ENCODE data around the gene PTCD2. TPM values are rescaled to one million over a fixed set of nuclear protein-coding genes. Genes with fewer than 3 reads are reported as not detected.

The PTCD2 gene
- total RNA-seq, 4 donors from 2014 or later = 0.59 to 14.0 (median 5.5) TPM

- no peak overlapping the region for H3K4me3 ChIP-seq
- no peak overlapping the region for H3K27ac ChIP-seq
- no peak for DNase-seq
- TF ChIP-seq POLR2A (IDR thresholded peaks at IDR 0.05) = no peak
- TF ChIP-seq, protein P1, sequence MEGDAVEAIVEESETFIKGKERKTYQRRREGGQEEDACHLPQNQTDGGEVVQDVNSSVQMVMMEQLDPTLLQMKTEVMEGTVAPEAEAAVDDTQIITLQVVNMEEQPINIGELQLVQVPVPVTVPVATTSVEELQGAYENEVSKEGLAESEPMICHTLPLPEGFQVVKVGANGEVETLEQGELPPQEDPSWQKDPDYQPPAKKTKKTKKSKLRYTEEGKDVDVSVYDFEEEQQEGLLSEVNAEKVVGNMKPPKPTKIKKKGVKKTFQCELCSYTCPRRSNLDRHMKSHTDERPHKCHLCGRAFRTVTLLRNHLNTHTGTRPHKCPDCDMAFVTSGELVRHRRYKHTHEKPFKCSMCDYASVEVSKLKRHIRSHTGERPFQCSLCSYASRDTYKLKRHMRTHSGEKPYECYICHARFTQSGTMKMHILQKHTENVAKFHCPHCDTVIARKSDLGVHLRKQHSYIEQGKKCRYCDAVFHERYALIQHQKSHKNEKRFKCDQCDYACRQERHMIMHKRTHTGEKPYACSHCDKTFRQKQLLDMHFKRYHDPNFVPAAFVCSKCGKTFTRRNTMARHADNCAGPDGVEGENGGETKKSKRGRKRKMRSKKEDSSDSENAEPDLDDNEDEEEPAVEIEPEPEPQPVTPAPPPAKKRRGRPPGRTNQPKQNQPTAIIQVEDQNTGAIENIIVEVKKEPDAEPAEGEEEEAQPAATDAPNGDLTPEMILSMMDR (IDR thresholded peaks at IDR 0.05) = no peak
- H3K36me3 ChIP-seq = no peaks in the 10 kb centered on the region
- no peaks in the 10 kb centered on the region for H3K4me1 ChIP-seq
- H3K27me3 ChIP-seq = no peaks in the 10 kb centered on the region
- intact Hi-C loops (cut with DNase I; ENCODE audit: low total_unique reads) = loop anchor here (10.0 kb wide), 1 partner anchor 165 kb away; no protein-coding TSS in a partner anchor
- H3K9me3 ChIP-seq = no peaks in the 10 kb centered on the region
Observed at GRCh38 chr5:72359886-72360285, 39.7 kb downstream of the PTCD2 start.

GRCh38 chr5:72363166-72363802, 43.1 kb downstream of the PTCD2 start:
- TF ChIP-seq, protein P1 (IDR thresholded peaks at IDR 0.05) = no peak
- no peak for TF ChIP-seq POLR2A (IDR thresholded peaks at IDR 0.05)
- H3K4me1 ChIP-seq = peaks cover 0 to 6% of the 10 kb centered on the region in 2 donors
- intact Hi-C loops (cut with DNase I; ENCODE audit: low total_unique reads) = loop anchor here (10.0 kb wide), 1 partner anchor 162 kb away; no protein-coding TSS in a partner anchor
- no peaks in the 10 kb centered on the region for H3K9me3 ChIP-seq
- no peak overlapping the region for H3K27ac ChIP-seq
- no peaks in the 10 kb centered on the region for H3K36me3 ChIP-seq
- no peaks in the 10 kb centered on the region for H3K27me3 ChIP-seq
- H3K4me3 ChIP-seq = no peak overlapping the region
- no peak for DNase-seq

DNA sequence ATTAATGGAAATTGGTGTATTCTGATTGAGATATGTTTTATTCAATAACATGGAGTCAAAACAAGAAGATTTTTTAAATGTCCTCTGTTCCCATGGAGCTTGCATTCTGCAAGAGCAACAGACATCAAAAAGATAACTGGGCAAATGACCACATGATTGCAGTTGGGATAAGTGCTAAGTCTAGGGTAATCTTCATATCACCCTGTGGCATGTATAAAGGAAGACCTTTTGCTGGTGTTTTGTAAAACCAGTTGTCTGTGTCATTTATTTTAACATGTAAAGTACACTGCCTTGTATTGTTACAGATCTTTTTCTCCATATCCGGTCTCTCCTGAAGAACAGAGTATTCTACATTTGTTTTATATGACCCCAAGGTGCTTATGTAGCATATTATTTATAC, 44.0 kb downstream of the PTCD2 start:
- no peak for TF ChIP-seq POLR2A (IDR thresholded peaks at IDR 0.05)
- no peak for DNase-seq
- Histone ChIP-seq H3K27ac (no peak overlapping the region), H3K27me3 (no peaks in the 10 kb centered on the region), H3K4me3 (no peak overlapping the region), H3K4me1 (peaks cover 0 to 6% of the 10 kb centered on the region in 2 donors), H3K9me3 (no peaks in the 10 kb centered on the region), H3K36me3 (no peaks in the 10 kb centered on the region)
- intact Hi-C loops (cut with DNase I; ENCODE audit: low total_unique reads) = loop anchor here (10.0 kb wide), 1 partner anchor 161 kb away; no protein-coding TSS in a partner anchor

GRCh38 chr5:72364951-72365350, 44.8 kb downstream of the PTCD2 start:
- intact Hi-C loops (cut with DNase I; ENCODE audit: low total_unique reads) = loop anchor here (10.0 kb wide), 1 partner anchor 160 kb away; no protein-coding TSS in a partner anchor
- no peaks in the 10 kb centered on the region for H3K36me3 ChIP-seq
- H3K4me1 ChIP-seq = peaks cover 0 to 6% of the 10 kb centered on the region in 2 donors
- H3K9me3 ChIP-seq = no peaks in the 10 kb centered on the region
- no peak overlapping the region for H3K4me3 ChIP-seq
- TF ChIP-seq, protein P1 (IDR thresholded peaks at IDR 0.05) = no peak
- TF ChIP-seq POLR2A (IDR thresholded peaks at IDR 0.05) = no peak
- no peak for DNase-seq
- H3K27ac ChIP-seq = no peak overlapping the region
- H3K27me3 ChIP-seq = no peaks in the 10 kb centered on the region

- peaks cover 0 to 6% of the 10 kb centered on the region in 2 donors for H3K4me1 ChIP-seq
- H3K27ac ChIP-seq = peak overlapping the region in 1 of 2 donors; percentile 59
- H3K4me3 ChIP-seq = no peak overlapping the region
- intact Hi-C loops (cut with DNase I; ENCODE audit: low total_unique reads) = loop anchor here (10.0 kb wide), 1 partner anchor 158 kb away; no protein-coding TSS in a partner anchor
- TF ChIP-seq, protein P1 (IDR thresholded peaks at IDR 0.05) = peak; percentile 81 to 86 (median 83)
- TF ChIP-seq POLR2A (IDR thresholded peaks at IDR 0.05) = no peak
- H3K27me3 ChIP-seq = no peaks in the 10 kb centered on the region
- peak; percentile 69 to 81 for DNase-seq
- H3K36me3 ChIP-seq = no peaks in the 10 kb centered on the region
- H3K9me3 ChIP-seq = no peaks in the 10 kb centered on the region
Observed at GRCh38 chr5:72366324-72366976, 46.3 kb downstream of the PTCD2 start.
